H1 (cell line): ENCODE results near the gene ELF4. TPM values are rescaled to one million over a fixed set of nuclear protein-coding genes. Genes with fewer than 3 reads are reported as not detected.

Source experiments
- CHD7 ChIP-seq: fragments of 300-600 bp; sonication (generic); IDR thresholded peaks from 2 replicates; pipeline ENCODE4 v1.7.1; 2012; ENCODE audit warnings: low read length, moderate library complexity, mild to moderate bottlenecking, inconsistent platforms; ENCODE audit not compliant: insufficient replicate concordance
- SP2 ChIP-seq: IDR thresholded peaks from 2 replicates; pipeline ENCODE4 v1.6.1; 2012; ENCODE audit warnings: mild to moderate bottlenecking, low read length, inconsistent platforms
- polyA plus RNA-seq, 7 experiments: library from polyadenylated mRNA; depleted of rRNA in 3 of 7; stranded (reverse) in 5 of 7; unstranded in 2 of 7; fragments of >200 nt in 5 of 7; fragments of 200-250 nt in 2 of 7; gene quantifications; 1 replicate in 5 of 7; 2 replicates in 1 of 7; 4 replicates in 1 of 7; pipeline versions ENCODE4 v1.2.1 to v1.2.3, GENCODE V29; 2011 to 2013; ENCODE audit warnings: missing spikeins in 2 of 7, mixed read lengths in 2 of 7
- total RNA-seq: library from RNA; stranded (reverse); fragmentation: NEBNext Ultra II Directional; extraction: Animal tissue kit (Norgen Biotek cat#: 25700); gene quantifications from 2 replicates; pipeline ENCODE4 v1.2.1, GENCODE V29; 2021

The ELF4 gene
- total and polyA plus RNA-seq, 2 of the 8 experiments (the other 6 are each of a cell fraction or from before 2014, with no cell fraction given), result 1.8 to 2.0 TPM

- TF ChIP-seq CHD7 (no peak), SP2 (no peak)
- TF ChIP-seq, all 59 proteins: peak for 0
Observed at GRCh38 chrX:130095249-130096030, 14.9 kb downstream of the ELF4 start (continued).
